ENCODE results near the gene AFF3.

- no peak for TF ChIP-seq CTCF (IDR thresholded peaks at IDR 0.05)
- no peak for TF ChIP-seq POLR2A (IDR thresholded peaks at IDR 0.05)
- TF ChIP-seq POLR2AphosphoS5 (IDR thresholded peaks at IDR 0.05), result no peak
- no peak for TF ChIP-seq EP300 (IDR thresholded peaks at IDR 0.05; ENCODE audit: low read depth)
These were observed 290.6 kb downstream of the AFF3 start for GRCh38 chr2:99851811-99852210.
